Measurements from ENCODE around the gene MBTPS1. TPM values are rescaled to one million over a fixed set of nuclear protein-coding genes. Genes with fewer than 3 reads are reported as not detected.

Gene MBTPS1
- total RNA-seq, 1 experiment from 2014 or later, result 46.9 TPM

- TF ChIP-seq GRHL2 (CRISPR knock-in tag; IDR thresholded peaks at IDR 0.05; ENCODE audit: insufficient replicate concordance, severe bottlenecking), result no peak
- TF ChIP-seq, protein P1, sequence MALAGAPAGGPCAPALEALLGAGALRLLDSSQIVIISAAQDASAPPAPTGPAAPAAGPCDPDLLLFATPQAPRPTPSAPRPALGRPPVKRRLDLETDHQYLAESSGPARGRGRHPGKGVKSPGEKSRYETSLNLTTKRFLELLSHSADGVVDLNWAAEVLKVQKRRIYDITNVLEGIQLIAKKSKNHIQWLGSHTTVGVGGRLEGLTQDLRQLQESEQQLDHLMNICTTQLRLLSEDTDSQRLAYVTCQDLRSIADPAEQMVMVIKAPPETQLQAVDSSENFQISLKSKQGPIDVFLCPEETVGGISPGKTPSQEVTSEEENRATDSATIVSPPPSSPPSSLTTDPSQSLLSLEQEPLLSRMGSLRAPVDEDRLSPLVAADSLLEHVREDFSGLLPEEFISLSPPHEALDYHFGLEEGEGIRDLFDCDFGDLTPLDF (CRISPR knock-in tag; IDR thresholded peaks at IDR 0.05), result no peak
- TF ChIP-seq, protein P2, sequence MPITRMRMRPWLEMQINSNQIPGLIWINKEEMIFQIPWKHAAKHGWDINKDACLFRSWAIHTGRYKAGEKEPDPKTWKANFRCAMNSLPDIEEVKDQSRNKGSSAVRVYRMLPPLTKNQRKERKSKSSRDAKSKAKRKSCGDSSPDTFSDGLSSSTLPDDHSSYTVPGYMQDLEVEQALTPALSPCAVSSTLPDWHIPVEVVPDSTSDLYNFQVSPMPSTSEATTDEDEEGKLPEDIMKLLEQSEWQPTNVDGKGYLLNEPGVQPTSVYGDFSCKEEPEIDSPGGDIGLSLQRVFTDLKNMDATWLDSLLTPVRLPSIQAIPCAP (CRISPR knock-in tag; IDR thresholded peaks at IDR 0.05), result no peak
- TF ChIP-seq IRF2 (CRISPR knock-in tag; IDR thresholded peaks at IDR 0.05; ENCODE audit: borderline replicate concordance, low read depth), result no peak
- no peak for TF ChIP-seq ATF1 (CRISPR knock-in tag; IDR thresholded peaks at IDR 0.05)
- TF ChIP-seq ATF6 (CRISPR knock-in tag; IDR thresholded peaks at IDR 0.05), result no peak
- no peak for TF ChIP-seq NFYB (CRISPR knock-in tag; conservative IDR thresholded peaks at IDR 0.05; ENCODE audit: low read depth)
- TF ChIP-seq NFATC4 (CRISPR knock-in tag; IDR thresholded peaks at IDR 0.05), result no peak
- TF ChIP-seq ZNF423 (CRISPR knock-in tag; IDR thresholded peaks at IDR 0.05), result no peak
- TF ChIP-seq ESRRA (CRISPR knock-in tag; IDR thresholded peaks at IDR 0.05; ENCODE audit: borderline replicate concordance), result no peak
- TF ChIP-seq USF1 (CRISPR knock-in tag; IDR thresholded peaks at IDR 0.05), result no peak
- ChIA-PET CTCF (interaction anchor here (0.8 kb wide), 1 partner anchor 70 kb away, joined by 4 read pairs; no protein-coding TSS in a partner anchor), POLR2A (no interaction called here)
- H3K4me1 Mint-ChIP-seq, result no peaks in the 10 kb centered on the region
- no peaks in the 10 kb centered on the region; the same call in 1 of the 2 replicates for H3K27me3 Mint-ChIP-seq (ENCODE audit: low read depth)
- no peak overlapping the region for H3K4me3 Mint-ChIP-seq
- ATAC-seq (no peak), DNase-seq (ENCODE audit: low spot score) (no peak)
- no peak overlapping the region for H3K27ac Mint-ChIP-seq
- H3K36me3 Mint-ChIP-seq, result no peaks in the 10 kb centered on the region
- no peaks in the 10 kb centered on the region for H3K9me3 Mint-ChIP-seq
These were observed 49.0 kb upstream of the MBTPS1 start for GRCh38 chr16:84165746-84166145.

DNA sequence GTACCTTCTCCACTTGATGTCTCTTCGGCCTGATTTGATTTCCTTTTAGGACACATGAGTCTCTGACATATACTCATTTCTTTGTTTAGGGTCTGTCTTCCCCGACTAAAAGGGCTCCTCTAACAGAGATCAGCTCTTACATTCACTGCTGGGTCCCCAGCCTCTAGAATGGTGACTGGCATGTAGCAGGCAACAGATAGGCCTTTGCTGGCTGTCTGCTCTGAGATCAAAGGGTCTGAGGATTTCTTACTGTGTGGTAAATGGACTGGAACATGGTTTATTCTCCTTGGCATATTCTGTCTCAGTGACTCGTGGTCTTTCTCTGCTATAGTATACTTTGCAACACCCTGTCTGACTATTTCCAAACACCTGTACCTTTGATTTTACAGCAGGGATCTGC, 45.1 kb upstream of the MBTPS1 start:
- Mint-ChIP-seq H3K27ac (no peak overlapping the region), H3K4me1 (no peaks in the 10 kb centered on the region), H3K36me3 (no peaks in the 10 kb centered on the region), H3K4me3 (no peak overlapping the region), H3K9me3 (no peaks in the 10 kb centered on the region), H3K27me3 (ENCODE audit: low read depth) (no peaks in the 10 kb centered on the region; the same call in 1 of the 2 replicates)
- TF ChIP-seq SOX15 (CRISPR knock-in tag; IDR thresholded peaks at IDR 0.05), result no peak
- no peak for TF ChIP-seq ZBTB43 (CRISPR knock-in tag; IDR thresholded peaks at IDR 0.05)
- TF ChIP-seq ZNF263 (CRISPR knock-in tag; IDR thresholded peaks at IDR 0.05; ENCODE audit: low read depth), result no peak
- TF ChIP-seq NFATC4 (CRISPR knock-in tag; IDR thresholded peaks at IDR 0.05), result no peak
- no peak for TF ChIP-seq ERG (CRISPR knock-in tag; IDR thresholded peaks at IDR 0.05)
- no peak for TF ChIP-seq ZNF121 (CRISPR knock-in tag; IDR thresholded peaks at IDR 0.05)
- TF ChIP-seq, protein P3, sequence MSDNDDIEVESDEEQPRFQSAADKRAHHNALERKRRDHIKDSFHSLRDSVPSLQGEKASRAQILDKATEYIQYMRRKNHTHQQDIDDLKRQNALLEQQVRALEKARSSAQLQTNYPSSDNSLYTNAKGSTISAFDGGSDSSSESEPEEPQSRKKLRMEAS (CRISPR knock-in tag; IDR thresholded peaks at IDR 0.05), result no peak
- no peak for TF ChIP-seq USF1 (CRISPR knock-in tag; IDR thresholded peaks at IDR 0.05)
- no peak for TF ChIP-seq NR1H2 (CRISPR knock-in tag; IDR thresholded peaks at IDR 0.05)
- TF ChIP-seq ZNF232 (CRISPR knock-in tag; IDR thresholded peaks at IDR 0.05), result no peak
- CTCF ChIA-PET, result interaction anchor here (1.1 to 2.0 kb wide), 3 partner anchors 17 to 77 kb away, joined by 3 to 11 read pairs (median 4); partner anchors contain the start of genes DNAAF1, HSDL1 and TAF1C
- DNase-seq (ENCODE audit: low spot score) (no peak), ATAC-seq (no peak)
- POLR2A ChIA-PET, result interaction anchor here (0.5 to 1.5 kb wide), 2 partner anchors 46 to 201 kb away, joined by 3 to 4 read pairs; partner anchors contain the start of gene MBTPS1
